ENCODE results near the gene CALY. TPM values are rescaled to one million over a fixed set of nuclear protein-coding genes. Genes with fewer than 3 reads are reported as not detected.

The CALY gene
- total RNA-seq, 2 experiments from 2014 or later: 3.8 to 3.9 TPM

DNA sequence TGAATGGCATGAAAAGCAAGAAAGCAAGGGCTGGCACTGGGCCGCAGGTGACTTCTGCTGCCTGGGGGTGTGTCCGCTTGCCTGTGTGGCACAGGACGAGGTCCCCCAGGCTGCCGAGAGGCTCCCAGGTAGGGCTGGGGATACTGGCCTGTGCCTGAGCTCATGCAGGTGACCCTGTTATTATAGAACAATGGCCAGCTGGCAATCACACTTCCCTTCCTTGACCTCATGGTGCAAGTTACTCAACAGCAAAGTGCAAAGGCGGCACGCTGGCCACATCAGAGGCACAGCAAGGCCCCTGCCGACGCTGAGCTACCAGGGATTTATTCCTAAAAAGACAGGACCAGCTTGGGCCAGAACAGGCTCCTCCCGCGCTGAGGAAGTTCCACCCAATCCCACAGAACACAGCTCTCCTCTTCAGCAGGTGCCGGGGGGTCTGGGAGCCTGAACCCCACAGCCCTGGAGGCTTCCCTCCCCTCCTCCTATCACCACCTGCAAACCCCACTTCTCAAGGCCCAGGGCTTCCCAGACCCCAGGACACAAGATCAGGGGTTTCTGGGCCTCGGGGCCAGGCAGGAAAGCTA, 58.6 kb downstream of the CALY start:
- ChIA-PET POLR2A (interaction anchor here (1.1 to 3.3 kb wide), 2 partner anchors 14 to 20 kb away, joined by 4 to 20 read pairs; no protein-coding TSS in a partner anchor), CTCF (interaction anchor here (1.0 to 1.7 kb wide), 2 partner anchors 14 to 30 kb away, joined by 3 to 8 read pairs; no protein-coding TSS in a partner anchor)
- Histone ChIP-seq H3K27ac (ENCODE audit: low read depth in 1 of 2, low read length in 2 of 2) (peak overlapping the region; percentile 86), H3K36me3 (ENCODE audit: insufficient read depth, low read length) (peaks cover 21% of the 10 kb centered on the region), H3K4me3 (ENCODE audit: low read length) (peak overlapping the region; percentile 37), H3K27me3 (ENCODE audit: control insufficient read depth in 1 of 2, insufficient read depth in 2 of 2, low read length in 2 of 2) (no peaks in the 10 kb centered on the region), H3K4me1 (ENCODE audit: insufficient read depth, low read length) (peaks cover 70% of the 10 kb centered on the region), H3K9me3 (ENCODE audit: control insufficient read depth in 1 of 2, insufficient read depth in 1 of 2, low read length in 2 of 2) (no peaks in the 10 kb centered on the region)
- Mint-ChIP-seq H3K9me3 (no peaks in the 10 kb centered on the region), H3K36me3 (ENCODE audit: low read depth) (peaks cover 40% of the 10 kb centered on the region), H3K4me1 (ENCODE audit: low read depth) (peaks cover 40% of the 10 kb centered on the region), H3K27ac (peak overlapping the region; percentile 97), H3K4me3 (peak overlapping the region; percentile 91), H3K27me3 (no peaks in the 10 kb centered on the region)
- peak in 1 of 14 experiments; percentile 32 for DNase-seq
- TF ChIP-seq, protein P1, sequence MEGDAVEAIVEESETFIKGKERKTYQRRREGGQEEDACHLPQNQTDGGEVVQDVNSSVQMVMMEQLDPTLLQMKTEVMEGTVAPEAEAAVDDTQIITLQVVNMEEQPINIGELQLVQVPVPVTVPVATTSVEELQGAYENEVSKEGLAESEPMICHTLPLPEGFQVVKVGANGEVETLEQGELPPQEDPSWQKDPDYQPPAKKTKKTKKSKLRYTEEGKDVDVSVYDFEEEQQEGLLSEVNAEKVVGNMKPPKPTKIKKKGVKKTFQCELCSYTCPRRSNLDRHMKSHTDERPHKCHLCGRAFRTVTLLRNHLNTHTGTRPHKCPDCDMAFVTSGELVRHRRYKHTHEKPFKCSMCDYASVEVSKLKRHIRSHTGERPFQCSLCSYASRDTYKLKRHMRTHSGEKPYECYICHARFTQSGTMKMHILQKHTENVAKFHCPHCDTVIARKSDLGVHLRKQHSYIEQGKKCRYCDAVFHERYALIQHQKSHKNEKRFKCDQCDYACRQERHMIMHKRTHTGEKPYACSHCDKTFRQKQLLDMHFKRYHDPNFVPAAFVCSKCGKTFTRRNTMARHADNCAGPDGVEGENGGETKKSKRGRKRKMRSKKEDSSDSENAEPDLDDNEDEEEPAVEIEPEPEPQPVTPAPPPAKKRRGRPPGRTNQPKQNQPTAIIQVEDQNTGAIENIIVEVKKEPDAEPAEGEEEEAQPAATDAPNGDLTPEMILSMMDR (IDR thresholded peaks at IDR 0.05): no peak
- no peak for ATAC-seq (ENCODE audit: poor library complexity)
- intact Hi-C loops (cut with DNase I, micrococcal nuclease): loop anchor here in 1 of 2 experiments (2.0 to 5.0 kb wide), 2 partner anchors 19 to 136 kb away; no protein-coding TSS in a partner anchor

DNA sequence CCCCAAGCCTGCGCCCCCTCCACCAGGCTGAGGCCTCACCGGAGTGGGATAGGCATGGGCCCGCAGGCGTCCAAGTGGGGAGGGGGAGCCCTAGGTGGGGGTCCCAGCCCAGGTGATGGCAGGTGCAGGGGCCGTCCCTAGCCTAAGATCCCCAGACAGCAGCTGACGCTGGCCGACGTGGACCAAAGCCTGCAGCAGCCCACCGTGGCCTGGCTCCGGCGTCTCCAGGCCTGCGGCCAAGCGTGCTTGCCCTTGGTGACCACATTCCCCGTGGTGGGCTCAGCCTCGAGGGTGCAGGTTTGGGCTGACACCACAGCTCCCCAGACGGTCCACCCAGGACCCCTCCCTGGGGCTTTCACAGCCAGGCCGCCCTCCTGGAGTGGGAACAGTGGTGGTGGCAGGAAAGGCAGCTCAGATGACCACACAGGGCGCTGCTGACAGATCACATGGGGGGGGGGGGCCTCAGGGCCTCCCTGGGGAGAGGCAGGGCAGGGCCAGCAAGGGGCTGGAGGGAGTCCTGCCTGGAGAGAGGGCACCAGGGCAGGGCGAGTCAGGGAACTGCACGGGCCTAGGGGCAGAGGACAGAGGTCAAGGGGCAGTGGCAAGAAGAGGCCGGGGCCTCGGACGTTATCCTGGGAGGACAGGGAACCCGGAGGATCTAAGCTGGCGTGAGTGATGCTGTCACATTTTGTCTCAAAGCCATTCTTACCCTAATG, 59.3 kb downstream of the CALY start:
- peak in 1 of 14 experiments; percentile 46 for DNase-seq
- ChIA-PET POLR2A (interaction anchor here (1.1 to 3.3 kb wide), 3 partner anchors 13 to 19 kb away, joined by 4 to 22 read pairs (median 20); no protein-coding TSS in a partner anchor), CTCF (interaction anchor here (1.7 kb wide), 1 partner anchor 30 kb away, joined by 8 read pairs; no protein-coding TSS in a partner anchor)
- TF ChIP-seq, protein P1 (IDR thresholded peaks at IDR 0.05): no peak
- H3K9me3 Mint-ChIP-seq: no peaks in the 10 kb centered on the region
- no peaks in the 10 kb centered on the region for H3K9me3 ChIP-seq (ENCODE audit: control insufficient read depth in 1 of 2, insufficient read depth in 1 of 2, low read length in 2 of 2)
- H3K36me3 Mint-ChIP-seq (ENCODE audit: low read depth): peaks cover 36% of the 10 kb centered on the region
- intact Hi-C loops (cut with DNase I, micrococcal nuclease): loop anchor here in 1 of 2 experiments (5.0 kb wide), 1 partner anchor 135 kb away; no protein-coding TSS in a partner anchor
- H3K27ac ChIP-seq (ENCODE audit: low read depth in 1 of 2, low read length in 2 of 2): peak overlapping the region; percentile 86
- H3K4me1 ChIP-seq (ENCODE audit: insufficient read depth, low read length): peaks cover 70% of the 10 kb centered on the region
- no peaks in the 10 kb centered on the region for H3K27me3 Mint-ChIP-seq
- no peak for ATAC-seq (ENCODE audit: poor library complexity)
- H3K27me3 ChIP-seq (ENCODE audit: control insufficient read depth in 1 of 2, insufficient read depth in 2 of 2, low read length in 2 of 2): no peaks in the 10 kb centered on the region
- peak overlapping the region; percentile 97 for H3K27ac Mint-ChIP-seq
- peak overlapping the region; percentile 91 for H3K4me3 Mint-ChIP-seq
- H3K36me3 ChIP-seq (ENCODE audit: insufficient read depth, low read length): peaks cover 20% of the 10 kb centered on the region
- peak overlapping the region; percentile 91 for H3K4me3 ChIP-seq (ENCODE audit: low read length)
- H3K4me1 Mint-ChIP-seq (ENCODE audit: low read depth): peaks cover 40% of the 10 kb centered on the region

DNA sequence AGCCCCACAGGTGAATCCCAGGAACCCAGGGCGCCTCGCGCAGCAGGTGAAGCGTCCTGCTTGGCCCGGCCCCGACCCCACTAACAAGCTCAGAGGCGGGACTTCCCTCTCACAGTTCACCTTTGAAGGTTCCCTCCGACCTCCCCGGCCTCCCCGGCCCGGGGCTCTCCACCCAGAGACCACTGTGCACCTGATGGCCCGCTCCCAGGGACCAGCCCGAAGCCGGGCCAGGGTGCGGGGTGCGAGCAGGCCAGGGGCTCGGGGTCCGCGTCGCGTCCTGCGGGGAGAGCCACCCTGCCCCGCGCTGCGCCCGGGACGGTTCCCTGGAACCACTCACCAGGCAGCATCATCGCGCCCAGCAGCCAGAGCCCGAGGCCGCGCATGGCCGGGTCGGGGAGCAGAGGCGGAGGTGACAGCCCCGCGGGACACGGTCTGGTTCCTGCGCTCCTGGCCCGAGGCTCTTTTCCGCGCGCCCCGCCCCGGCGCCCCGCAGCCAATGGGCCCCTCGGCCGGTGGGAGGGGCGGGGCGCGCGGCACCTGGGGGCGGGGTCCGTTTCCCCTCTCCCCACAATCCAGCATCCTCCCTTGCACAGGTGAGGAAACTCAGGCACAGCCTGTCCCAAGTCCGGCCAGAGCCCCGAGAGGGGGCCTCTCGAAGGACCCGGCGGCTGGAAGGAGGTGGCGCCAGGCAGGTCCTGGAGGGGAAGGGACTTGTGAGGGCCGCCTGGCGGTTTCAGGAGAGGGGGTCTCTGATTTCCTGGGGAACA, 60.1 kb downstream of the CALY start, which contains the start of gene ADAM8:
Gene ADAM8, minus strand, starts transcription at position 434 of the 767 bp plus-strand sequence. Its CDS starts 51 bp downstream, at position 383.
- no peaks in the 10 kb centered on the region for H3K9me3 Mint-ChIP-seq
- ChIA-PET CTCF (interaction anchor here (2.2 to 2.6 kb wide), 2 partner anchors 20 to 31 kb away, joined by 12 to 16 read pairs; no protein-coding TSS in a partner anchor), POLR2A (interaction anchor here (1.0 to 2.5 kb wide), 5 partner anchors 10 to 31 kb away, joined by 3 to 22 read pairs (median 5); no protein-coding TSS in a partner anchor)
- peaks cover 23% of the 10 kb centered on the region for H3K36me3 ChIP-seq (ENCODE audit: insufficient read depth, low read length)
- TF ChIP-seq, protein P1 (IDR thresholded peaks at IDR 0.05): no peak
- peaks cover 70% of the 10 kb centered on the region for H3K4me1 ChIP-seq (ENCODE audit: insufficient read depth, low read length)
- intact Hi-C loops (cut with DNase I, micrococcal nuclease): loop anchor here in 1 of 2 experiments (1.0 to 5.0 kb wide), 2 partner anchors 16 to 134 kb away; no protein-coding TSS in a partner anchor
- H3K4me3 Mint-ChIP-seq: peak within 1 kb of the TSS; percentile 94
- peak within 1 kb of the TSS; percentile 98 for H3K27ac Mint-ChIP-seq
- H3K27me3 Mint-ChIP-seq: no peaks in the 10 kb centered on the region
- H3K4me1 Mint-ChIP-seq (ENCODE audit: low read depth): peaks cover 40% of the 10 kb centered on the region
- peak within 1 kb of the TSS; percentile 91 for H3K4me3 ChIP-seq (ENCODE audit: low read length)
- H3K36me3 Mint-ChIP-seq (ENCODE audit: low read depth): peaks cover 33% of the 10 kb centered on the region
- H3K9me3 ChIP-seq (ENCODE audit: control insufficient read depth in 1 of 2, insufficient read depth in 1 of 2, low read length in 2 of 2): no peaks in the 10 kb centered on the region
- peak within 1 kb of the TSS; percentile 86 to 90 for H3K27ac ChIP-seq (ENCODE audit: low read depth in 1 of 2, low read length in 2 of 2)
- peak; percentile 44 to 86 (median 66) for DNase-seq
- no peaks in the 10 kb centered on the region for H3K27me3 ChIP-seq (ENCODE audit: control insufficient read depth in 1 of 2, insufficient read depth in 2 of 2, low read length in 2 of 2)
- peak; percentile 37 for ATAC-seq (ENCODE audit: poor library complexity)
